Hematopoietic multipotent progenitor cell (in vitro differentiated cells): ENCODE results near the gene EIF4G1. TPM values are rescaled to one million over a fixed set of nuclear protein-coding genes. Genes with fewer than 3 reads are reported as not detected.

Experiments
- DNase-seq, 3 donors: peaks; one replicate each; pipeline ENCODE4 v3.0.0-alpha.2; 2011 to 2015; ENCODE audit warnings: low read depth in 2 of 3, low spot score in 2 of 3
- total RNA-seq: library from RNA; depleted of rRNA; stranded (reverse); fragments of >200 nt; gene quantifications from one replicate; pipeline ENCODE4 v1.2.3, GENCODE V29; 2012

Gene EIF4G1
- total RNA-seq, 1 donor: 184 TPM

GRCh38 chr3:184300378-184300720, 14.1 kb upstream of the EIF4G1 start:
- no peak for DNase-seq

- peak in 2 of 3 donors; percentile 22 to 38 for DNase-seq
Measured at GRCh38 chr3:184305577-184305976, 8.8 kb upstream of the EIF4G1 start.

GRCh38 chr3:184306341-184306972, 7.9 kb upstream of the EIF4G1 start:
- no peak for DNase-seq

- no peak for DNase-seq
Measured at GRCh38 chr3:184307915-184308314, 6.5 kb upstream of the EIF4G1 start.

- no peak for DNase-seq
Measured at GRCh38 chr3:184308744-184309143, 5.7 kb upstream of the EIF4G1 start.

GRCh38 chr3:184311633-184312032, 2.8 kb upstream of the EIF4G1 start:
- no peak for DNase-seq

GRCh38 chr3:184314700-184315542, 515 bp downstream of the EIF4G1 start:
- peak; percentile 49 to 90 (median 84) for DNase-seq

- DNase-seq: no peak
Measured at GRCh38 chr3:184315543-184315867, 1.1 kb downstream of the EIF4G1 start.

- no peak for DNase-seq
Measured at GRCh38 chr3:184315871-184316661, 1.7 kb downstream of the EIF4G1 start.

GRCh38 chr3:184316792-184317191, 2.4 kb downstream of the EIF4G1 start:
- DNase-seq: no peak

GRCh38 chr3:184317201-184317600, 2.8 kb downstream of the EIF4G1 start:
- no peak for DNase-seq

GRCh38 chr3:184320104-184320445, 5.7 kb downstream of the EIF4G1 start:
- peak in 2 of 3 donors; percentile 83 to 89 for DNase-seq

GRCh38 chr3:184321666-184322065, 7.3 kb downstream of the EIF4G1 start:
- DNase-seq: no peak

- no peak for DNase-seq
Measured at GRCh38 chr3:184322731-184323487, 8.5 kb downstream of the EIF4G1 start.

GRCh38 chr3:184323696-184324095, 9.3 kb downstream of the EIF4G1 start:
- no peak for DNase-seq

- no peak for DNase-seq
Measured at GRCh38 chr3:184325269-184325668, 10.9 kb downstream of the EIF4G1 start.

GRCh38 chr3:184325715-184326369, 11.4 kb downstream of the EIF4G1 start:
- DNase-seq: no peak

GRCh38 chr3:184327171-184327570, 12.8 kb downstream of the EIF4G1 start:
- DNase-seq: no peak

GRCh38 chr3:184328516-184328915, 14.1 kb downstream of the EIF4G1 start:
- no peak for DNase-seq

- DNase-seq: no peak
Measured at GRCh38 chr3:184332370-184333090, 18.1 kb downstream of the EIF4G1 start.
